Stimulated activated CD4-positive, alpha-beta T cell treated with anti-CD3 and anti-CD28 coated beads, Interleukin-1b, Interleukin-23, amount 100 ng/mL, for 24 hours (primary cell): Measurements from ENCODE around the gene AQR.
"Not testable (repeated sequence)": the region's sequence is repeated elsewhere in the genome, so short reads cannot be mapped to it uniquely, and the experiment has no call there.

Experiments
- DNase-seq, 4 experiments: peaks; one replicate each; pipeline ENCODE4 v3.0.0-alpha.2; 2020; ENCODE audit warnings: low read depth in 4 of 4, low spot score in 1 of 4

The AQR gene

DNA sequence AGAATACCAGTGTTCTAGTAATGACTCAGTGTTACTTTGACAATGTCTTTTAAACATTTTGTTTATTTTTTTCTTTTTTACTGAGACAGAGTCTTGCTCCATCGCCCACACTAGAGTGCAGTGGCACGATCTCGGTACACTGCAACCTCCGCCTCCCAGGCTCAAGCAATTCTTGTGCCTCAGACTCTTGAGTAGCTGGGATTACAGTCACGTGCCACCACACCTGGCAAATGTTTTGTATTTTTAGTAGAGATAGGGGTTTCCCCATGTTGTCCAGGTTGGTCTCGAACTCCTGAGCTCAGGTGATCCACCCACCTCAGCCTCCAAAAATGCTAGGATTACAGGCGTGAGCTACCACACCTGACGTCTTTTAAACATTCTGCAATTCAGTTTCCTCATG, 15.7 kb downstream of the AQR start:
- DNase-seq: no peak

DNA sequence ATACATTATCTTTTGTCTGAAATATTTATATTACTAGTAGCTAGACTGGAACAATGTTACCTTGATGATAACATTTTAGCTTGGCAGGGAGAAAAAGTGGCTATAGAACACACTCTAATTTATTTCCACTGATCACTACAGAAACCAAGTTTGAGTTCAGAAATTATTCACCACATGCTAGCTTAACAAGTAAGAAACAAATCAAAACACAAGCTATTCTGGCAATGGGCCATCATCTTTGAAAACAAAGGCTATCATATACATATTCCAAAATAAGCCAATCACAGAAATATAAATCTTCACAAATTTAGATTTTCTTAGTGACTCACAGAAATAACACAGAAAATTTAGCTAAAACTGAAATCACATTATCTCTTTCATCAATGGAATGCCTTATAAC, 17.1 kb downstream of the AQR start:
- no peak for DNase-seq

GRCh38 chr15:34951993-34952392, 17.5 kb downstream of the AQR start:
- DNase-seq: no peak

- DNase-seq: no peak
Observed at GRCh38 chr15:34944936-34945335, 24.6 kb downstream of the AQR start.

DNA sequence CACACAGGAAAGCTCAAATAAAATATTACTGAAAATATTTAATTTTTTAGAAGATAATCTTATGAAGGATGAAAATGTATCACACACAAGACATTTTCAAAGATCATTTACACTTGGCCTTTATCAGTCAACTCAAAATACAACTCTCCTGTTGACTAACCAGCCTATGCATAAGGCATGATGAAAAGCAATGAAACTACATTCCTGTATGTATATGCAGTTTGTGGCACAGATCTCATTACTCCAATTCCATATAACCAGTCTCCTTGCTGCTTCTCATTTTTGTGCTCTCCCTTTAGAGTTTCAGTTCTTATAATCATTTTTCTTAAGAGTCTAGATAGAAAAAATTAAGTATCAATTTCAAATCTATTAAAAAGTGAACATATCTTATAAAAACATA, 25.8 kb downstream of the AQR start:
- DNase-seq: no peak

GRCh38 chr15:34943264-34943663, 26.3 kb downstream of the AQR start:
- not testable (repeated sequence) for DNase-seq

DNA sequence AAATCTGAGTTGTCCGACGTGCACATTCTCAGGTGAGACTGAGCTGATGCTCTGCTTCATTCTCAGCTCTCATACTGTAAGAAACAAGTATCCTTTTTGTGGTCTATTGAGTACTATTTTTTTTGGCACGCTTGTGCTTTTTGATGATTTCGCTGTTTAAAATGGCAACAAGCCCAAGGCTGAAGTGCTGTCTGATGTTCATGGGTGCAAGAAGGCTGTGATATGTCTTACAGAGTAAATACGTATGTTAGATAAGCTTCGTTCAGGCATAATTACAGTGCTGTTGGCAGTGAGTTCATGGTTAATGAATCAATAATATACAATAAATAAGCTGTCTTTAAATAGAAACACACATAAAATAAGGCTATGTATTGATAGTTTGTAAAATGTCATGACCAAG, 27.2 kb downstream of the AQR start:
- DNase-seq: no peak

DNA sequence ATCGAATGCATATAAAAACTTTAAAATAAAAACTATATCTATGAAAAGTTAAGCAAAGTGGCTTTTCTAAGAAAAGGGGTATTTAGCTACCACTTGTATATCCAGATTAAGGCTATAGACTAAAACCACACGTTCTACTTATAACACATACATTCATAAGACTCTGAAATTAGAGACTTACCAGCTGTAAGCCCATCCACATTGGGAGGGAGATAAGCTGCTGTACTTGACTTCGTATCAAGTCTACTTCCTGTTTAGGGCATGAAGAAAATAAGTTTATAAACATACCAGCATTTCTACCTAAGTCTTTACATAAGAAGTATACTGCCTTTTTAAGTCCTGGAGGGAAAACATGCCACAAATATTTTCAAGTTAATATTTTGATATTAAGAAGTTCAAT, 27.7 kb downstream of the AQR start:
- no peak for DNase-seq

DNA sequence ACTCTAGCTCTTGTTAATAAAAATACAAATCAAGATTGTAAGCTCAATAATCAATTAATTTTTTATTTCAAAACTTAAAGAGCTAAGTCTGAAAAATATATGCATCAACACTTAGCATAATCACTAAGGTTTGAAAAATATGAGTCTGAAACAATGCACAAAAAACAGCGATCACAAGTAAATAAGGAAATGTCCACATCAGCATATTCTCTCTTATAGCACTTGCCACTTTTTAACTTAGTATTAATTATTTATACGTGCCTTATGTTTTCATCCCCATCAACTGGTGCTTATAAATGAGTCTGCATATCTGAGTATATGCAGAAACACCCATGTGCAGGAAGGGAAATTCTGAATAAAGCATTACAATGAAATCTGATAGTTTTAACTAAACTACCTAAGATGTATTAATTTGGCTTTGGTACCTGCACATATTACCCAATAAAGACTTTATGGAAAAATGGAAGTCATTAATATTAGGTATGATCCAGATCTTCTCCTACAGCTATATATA, 28.3 kb downstream of the AQR start:
- DNase-seq: no peak

GRCh38 chr15:34933432-34933975, 36.0 kb downstream of the AQR start:
- no peak for DNase-seq

GRCh38 chr15:34928349-34928748, 41.2 kb downstream of the AQR start:
- not testable (repeated sequence) for DNase-seq

GRCh38 chr15:34927726-34928125, 41.8 kb downstream of the AQR start:
- DNase-seq: no peak

DNA sequence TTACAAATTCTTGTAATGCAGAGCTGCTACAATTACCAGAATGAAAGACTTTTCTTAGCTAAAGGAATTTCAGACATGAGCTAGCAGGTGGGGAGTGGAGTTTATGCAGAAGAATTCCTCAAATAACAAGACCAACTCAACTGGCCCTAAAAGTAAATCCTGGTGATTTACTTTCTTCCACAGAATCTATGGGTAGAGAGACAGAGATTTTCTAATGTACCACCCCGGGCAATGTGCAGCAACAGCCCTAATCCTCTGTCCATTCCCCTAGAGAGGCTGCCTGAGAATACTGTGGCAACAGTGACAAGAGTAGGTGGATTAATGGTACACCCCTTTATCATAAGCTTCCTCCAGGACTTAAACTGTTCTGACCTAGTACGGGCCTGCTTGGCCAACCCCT, 55.2 kb downstream of the AQR start:
- no peak for DNase-seq

GRCh38 chr15:34905047-34905446, 64.5 kb downstream of the AQR start:
- DNase-seq: no peak

DNA sequence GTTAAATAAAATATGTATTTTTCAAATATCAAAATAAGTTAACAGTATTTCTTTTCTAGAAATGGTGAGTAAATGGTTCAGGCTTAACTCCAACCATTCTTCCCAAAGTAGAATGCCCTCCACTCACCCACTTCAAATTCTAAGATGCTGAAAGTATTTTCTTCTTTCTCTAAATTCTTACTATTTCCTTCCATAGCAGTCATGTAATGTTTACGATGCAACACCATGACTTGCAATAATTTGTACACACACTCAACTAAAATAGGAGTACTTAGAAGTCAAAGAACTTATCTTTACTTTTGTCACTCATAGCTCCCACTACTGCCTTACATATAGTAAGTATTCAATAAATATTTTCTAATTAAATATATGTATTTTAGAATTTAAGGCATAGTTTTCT, 65.0 kb downstream of the AQR start:
- DNase-seq: no peak

DNA sequence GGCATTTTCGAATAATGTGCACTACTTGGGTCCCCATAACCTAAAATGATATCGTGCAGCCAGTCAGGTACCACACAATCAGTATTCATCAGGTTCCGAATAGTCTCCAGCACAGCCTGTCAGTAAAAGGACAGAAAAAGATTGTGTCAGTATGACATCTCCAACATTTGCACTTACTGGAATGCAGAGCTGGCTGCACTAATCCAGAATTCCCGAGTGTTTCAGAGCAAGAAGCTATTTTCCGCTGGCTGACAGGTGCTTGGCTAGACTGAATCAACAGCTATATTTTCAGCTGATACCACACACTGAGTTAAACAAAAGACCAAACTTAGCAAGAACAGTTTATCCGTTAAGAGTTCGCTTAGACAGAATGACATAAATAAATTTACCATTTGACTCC, 68.8 kb downstream of the AQR start:
- no peak for DNase-seq

DNA sequence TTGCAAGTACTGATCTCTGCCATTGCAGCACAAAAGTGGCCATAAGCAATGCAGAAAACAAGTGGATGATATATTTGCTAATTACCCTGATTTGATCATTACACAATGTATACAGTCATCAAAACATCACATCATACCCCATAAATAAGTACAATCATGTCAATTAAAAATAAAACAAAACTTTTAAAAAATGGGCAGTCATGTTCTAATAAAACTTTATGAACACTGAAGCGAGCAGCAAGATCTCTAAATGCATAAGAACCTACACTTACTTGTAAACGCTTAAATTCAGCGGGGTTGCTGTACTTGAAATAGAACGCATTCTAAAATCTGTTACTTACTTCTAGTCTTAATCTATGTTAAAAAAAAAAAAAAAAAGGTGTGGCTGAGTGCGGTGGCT, 73.4 kb downstream of the AQR start:
- DNase-seq: no peak

DNA sequence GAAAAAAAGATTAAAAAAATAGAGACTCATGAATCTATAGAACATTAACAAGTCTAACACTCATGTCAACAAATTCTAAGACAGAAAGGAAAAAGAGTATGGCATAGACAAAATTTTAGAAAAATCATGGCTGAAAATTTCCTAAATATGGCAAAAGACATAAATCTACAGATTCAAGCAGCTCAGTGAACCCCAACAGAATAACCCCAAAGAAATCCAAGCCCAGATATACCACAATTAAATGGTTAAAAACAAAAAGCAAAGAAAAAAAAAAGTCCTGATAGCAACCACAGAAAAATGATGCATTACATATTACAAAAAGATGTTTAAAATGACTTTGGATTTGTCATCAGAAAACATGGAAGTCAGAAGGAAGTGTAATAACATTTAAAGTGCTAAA, 75.6 kb downstream of the AQR start:
- no peak for DNase-seq

GRCh38 chr15:34892963-34893591, 76.5 kb downstream of the AQR start:
- no peak for DNase-seq

DNA sequence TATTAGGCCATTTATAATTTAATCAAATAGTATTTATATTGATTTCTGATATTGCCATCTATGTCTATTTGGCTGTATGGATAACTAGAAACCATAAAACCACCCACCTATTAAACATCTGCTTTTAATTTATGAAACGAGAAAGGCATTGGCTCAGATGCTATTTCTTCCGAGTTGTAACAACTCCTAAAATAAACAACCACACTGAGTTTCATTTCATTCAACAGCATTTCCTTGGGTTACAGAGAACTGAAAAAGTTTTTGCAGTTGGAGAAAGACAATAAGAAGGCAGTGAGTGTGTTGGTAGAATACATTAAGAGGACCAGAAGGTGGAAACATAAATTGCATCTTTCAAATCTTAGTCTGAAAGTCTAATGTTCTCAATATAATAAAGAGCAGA, 79.1 kb downstream of the AQR start:
- no peak for DNase-seq

GRCh38 chr15:34889476-34889875, 80.1 kb downstream of the AQR start:
- no peak for DNase-seq

GRCh38 chr15:34886134-34886533, 83.4 kb downstream of the AQR start:
- no peak for DNase-seq

- DNase-seq: no peak
Observed at GRCh38 chr15:34883633-34884032, 85.9 kb downstream of the AQR start.
